Measurements from ENCODE around the gene TJP2.

The TJP2 gene

DNA sequence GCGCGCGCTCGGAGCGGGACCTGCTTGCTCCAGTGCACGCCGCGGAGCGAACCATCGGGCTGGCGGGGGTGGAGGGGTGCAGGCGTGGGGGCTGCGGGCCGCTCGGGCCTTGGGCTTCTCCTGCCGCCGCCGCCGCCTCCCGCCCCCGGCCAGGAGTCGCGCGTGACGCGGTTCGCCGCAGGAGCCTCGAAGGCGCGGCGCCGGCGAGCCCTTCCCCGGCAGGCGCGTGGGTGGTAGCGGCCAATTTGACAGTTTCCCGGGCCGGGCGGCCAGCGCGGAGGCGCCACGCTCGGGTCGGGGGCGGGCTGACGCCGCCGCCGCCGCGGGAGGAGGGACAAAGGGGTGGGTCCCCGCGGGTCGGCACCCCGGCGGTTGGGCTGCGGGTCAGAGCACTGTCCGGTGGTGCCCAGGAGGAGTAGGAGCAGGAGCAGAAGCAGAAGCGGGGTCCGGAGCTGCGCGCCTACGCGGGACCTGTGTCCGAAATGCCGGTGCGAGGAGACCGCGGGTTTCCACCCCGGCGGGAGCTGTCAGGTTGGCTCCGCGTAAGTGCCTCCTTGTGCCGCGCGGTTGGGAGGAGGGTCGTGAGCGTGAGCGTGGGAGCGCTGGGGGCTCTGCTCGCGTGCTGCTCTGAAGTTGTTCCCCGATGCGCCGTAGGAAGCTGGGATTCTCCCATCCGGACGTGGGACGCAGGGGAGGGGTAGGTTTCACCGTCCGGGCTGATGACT is at the start of gene TJP2:
Gene TJP2 (plus strand): TSS at position 387 of the 725 bp plus-strand sequence. CDS start 96 bp downstream, at position 483.
- DNase-seq (ENCODE audit: extremely low read depth in 1 of 2, low read depth in 1 of 2) = no peak

DNA sequence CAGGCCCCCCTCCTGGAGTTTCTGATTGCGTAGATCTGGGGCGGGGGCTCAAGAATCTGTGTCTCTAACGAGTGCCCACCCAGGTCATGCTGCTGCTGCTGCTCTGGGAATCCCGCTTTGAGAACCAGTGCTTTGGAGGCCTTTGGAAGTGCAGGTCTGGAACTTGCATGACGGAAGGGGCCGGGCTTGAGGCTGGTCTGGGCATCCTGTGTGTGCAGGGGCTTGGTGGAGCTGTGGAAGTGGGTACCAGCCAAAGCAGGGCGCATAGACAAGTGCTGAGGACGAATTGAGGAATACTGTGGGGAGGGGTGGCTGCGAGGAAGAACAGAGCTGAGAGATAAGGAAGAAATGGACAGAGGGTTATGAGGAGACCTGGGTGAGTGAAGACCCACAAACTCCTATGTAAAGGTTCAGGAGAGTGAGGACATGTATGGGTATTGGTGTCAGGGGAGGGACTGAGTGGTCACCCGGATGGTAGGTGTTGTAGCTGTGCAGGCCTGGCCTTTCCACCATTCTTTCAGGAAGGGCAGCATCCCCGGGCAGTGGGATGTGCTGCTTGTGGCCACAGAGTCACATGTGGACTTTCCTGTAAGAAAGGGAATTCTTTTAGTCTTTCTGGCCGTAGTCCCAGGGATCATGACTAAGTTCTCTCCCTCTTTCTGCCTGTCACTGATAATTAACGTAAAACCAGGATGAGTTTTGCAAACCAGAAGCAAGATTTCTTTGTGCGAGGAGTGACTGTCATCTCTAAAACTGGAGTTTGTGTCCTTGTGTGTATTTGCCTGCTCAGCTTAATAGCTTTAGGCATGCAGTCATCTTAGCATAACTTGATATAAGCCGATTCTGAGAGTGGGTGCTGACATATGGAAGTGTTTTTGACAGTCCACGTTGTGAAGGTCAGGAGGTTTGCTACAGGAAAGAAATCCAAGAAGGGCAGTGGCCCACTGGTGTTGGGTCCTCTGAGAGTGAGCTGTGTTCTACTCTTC is 43.3 kb upstream of the TJP2 start:
- no peak for DNase-seq (ENCODE audit: extremely low read depth in 1 of 2, low read depth in 1 of 2)

GRCh38 chr9:69131682-69132081 is 42.4 kb upstream of the TJP2 start:
- DNase-seq (ENCODE audit: extremely low read depth in 1 of 2, low read depth in 1 of 2) = no peak

- DNase-seq (ENCODE audit: extremely low read depth in 1 of 2, low read depth in 1 of 2) = no peak
These were observed 41.7 kb upstream of the TJP2 start for GRCh38 chr9:69132361-69132760.

- DNase-seq (ENCODE audit: extremely low read depth in 1 of 2, low read depth in 1 of 2) = no peak
These were observed 39.7 kb upstream of the TJP2 start for GRCh38 chr9:69134412-69134811.

GRCh38 chr9:69136185-69136584 is 37.9 kb upstream of the TJP2 start:
- DNase-seq (ENCODE audit: extremely low read depth in 1 of 2, low read depth in 1 of 2) = no peak

- DNase-seq (ENCODE audit: extremely low read depth in 1 of 2, low read depth in 1 of 2) = no peak
These were observed 37.3 kb upstream of the TJP2 start for GRCh38 chr9:69136779-69137178.

DNA sequence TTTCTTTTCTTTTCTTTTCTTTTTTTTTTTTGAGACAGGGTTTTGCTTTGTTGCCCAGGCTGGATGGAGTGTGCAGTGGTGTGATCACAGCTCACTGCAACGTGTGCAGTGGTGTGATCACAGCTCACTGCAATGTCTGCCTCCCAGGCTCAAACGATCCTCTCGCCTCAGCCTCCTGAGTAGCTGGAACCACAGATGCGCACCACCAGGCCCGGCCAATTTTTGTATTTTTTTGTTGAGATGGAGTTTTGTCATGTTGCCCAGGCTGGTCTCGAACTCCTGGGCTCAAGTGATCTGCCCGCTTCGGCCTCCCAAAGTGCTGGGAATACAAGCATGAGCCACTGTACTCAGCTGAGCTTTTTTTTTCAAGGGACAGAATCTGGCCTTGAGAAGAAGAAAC is 36.8 kb upstream of the TJP2 start:
- no peak for DNase-seq (ENCODE audit: extremely low read depth in 1 of 2, low read depth in 1 of 2)

DNA sequence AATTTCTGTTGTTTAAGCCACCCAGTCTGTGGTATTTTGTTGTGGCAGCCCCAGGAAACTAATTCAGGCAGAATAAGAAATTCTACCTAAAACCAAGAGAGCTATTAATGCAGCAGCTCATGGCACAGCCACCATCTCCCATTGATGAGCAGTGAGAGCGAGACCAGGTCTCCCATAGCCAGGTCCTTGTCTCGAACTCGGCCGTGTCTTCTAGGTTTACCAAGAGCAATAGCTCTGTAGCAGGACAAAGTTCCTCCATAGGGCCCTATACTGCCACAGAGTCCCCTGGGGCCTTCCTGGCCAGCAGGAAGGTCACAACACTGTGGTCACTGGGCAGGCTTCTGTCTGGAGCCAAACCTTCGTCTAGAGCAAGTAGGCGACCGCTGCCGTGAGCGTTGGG is 34.5 kb upstream of the TJP2 start:
- no peak for DNase-seq (ENCODE audit: extremely low read depth in 1 of 2, low read depth in 1 of 2)

- DNase-seq (ENCODE audit: extremely low read depth in 1 of 2, low read depth in 1 of 2) = no peak
These were observed 33.8 kb upstream of the TJP2 start for GRCh38 chr9:69140123-69140735.

DNA sequence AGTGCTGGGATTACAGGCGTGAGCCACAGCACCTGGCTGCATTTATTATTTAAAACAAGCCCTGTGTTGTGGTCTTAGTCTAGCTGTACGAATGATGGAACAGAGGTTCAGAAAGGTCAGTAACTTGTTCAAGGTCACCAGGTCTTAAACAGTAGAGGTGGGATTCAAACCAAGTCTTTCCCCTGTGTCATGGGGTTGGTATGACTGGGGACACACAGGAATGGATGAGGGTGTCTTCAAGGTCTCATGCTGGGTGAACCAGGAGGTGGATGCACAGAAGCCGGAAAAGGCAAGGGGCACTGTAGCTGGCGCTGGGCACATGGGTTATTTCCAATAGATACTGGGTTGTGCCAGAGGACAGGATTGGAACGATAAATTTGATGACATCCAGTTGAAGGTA is 32.2 kb upstream of the TJP2 start:
- no peak for DNase-seq (ENCODE audit: extremely low read depth in 1 of 2, low read depth in 1 of 2)

DNA sequence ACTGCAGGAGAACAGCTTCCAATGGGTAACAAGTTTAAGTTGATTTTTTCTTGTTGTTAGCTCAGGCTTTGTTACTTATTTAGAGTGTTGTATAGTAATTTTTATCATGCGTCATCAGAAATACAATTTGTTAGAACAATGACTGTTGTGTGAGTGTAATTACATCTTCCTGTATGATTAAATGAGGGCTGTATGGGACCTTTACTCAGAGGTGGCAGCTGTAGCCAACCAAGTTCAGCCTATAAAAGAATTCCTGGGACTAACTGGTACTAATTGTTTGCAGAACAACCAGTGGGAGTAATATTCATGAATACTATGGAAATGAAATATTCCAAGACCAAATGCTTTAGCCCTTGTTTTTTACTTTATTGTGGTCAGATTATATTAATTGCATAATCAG is 30.8 kb upstream of the TJP2 start:
- no peak for DNase-seq (ENCODE audit: extremely low read depth in 1 of 2, low read depth in 1 of 2)

GRCh38 chr9:69145144-69145715 is 28.8 kb upstream of the TJP2 start:
- DNase-seq (ENCODE audit: extremely low read depth in 1 of 2, low read depth in 1 of 2) = no peak

DNA sequence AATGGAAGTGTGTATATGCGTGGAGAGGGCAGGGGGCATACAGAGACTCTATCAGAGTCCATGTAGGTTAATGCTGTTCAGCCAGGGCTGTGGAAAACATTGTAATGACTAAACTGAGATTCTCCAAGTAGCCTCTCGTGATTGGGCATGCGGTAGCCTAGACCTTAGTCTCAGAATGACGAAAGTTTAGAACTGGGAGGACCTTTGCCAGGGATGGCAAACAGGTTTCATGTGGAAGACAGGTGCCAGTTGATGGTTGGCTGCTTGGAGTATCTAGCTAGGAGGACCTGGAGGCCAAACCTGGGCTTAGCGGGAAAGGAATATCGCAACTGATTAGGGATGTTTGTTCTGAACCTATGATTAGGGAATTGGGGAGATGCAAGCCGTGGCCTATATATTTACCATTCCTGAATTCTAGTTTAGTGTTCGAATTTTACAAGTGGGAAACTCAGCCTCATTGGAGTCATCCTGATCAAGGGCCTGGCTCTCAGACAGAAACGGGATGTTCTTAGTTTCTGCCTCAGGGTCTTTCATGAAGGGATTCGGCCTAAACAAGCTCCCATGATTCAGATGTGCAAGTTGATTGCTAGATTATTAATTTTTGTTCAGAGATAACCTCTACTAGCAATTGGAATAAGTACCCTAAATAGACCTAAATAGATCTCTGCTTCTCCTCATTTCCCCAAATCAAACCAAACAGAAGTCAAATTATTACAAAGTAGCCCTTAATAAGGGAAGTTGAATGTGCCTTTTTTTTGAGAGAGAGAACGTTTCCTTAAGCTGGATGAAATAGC is 26.8 kb upstream of the TJP2 start:
- no peak for DNase-seq (ENCODE audit: extremely low read depth in 1 of 2, low read depth in 1 of 2)

- DNase-seq (ENCODE audit: extremely low read depth in 1 of 2, low read depth in 1 of 2) = no peak
These were observed 24.7 kb upstream of the TJP2 start for GRCh38 chr9:69149321-69149807.

- no peak for DNase-seq (ENCODE audit: extremely low read depth in 1 of 2, low read depth in 1 of 2)
These were observed 22.6 kb upstream of the TJP2 start for GRCh38 chr9:69151506-69151905.

DNA sequence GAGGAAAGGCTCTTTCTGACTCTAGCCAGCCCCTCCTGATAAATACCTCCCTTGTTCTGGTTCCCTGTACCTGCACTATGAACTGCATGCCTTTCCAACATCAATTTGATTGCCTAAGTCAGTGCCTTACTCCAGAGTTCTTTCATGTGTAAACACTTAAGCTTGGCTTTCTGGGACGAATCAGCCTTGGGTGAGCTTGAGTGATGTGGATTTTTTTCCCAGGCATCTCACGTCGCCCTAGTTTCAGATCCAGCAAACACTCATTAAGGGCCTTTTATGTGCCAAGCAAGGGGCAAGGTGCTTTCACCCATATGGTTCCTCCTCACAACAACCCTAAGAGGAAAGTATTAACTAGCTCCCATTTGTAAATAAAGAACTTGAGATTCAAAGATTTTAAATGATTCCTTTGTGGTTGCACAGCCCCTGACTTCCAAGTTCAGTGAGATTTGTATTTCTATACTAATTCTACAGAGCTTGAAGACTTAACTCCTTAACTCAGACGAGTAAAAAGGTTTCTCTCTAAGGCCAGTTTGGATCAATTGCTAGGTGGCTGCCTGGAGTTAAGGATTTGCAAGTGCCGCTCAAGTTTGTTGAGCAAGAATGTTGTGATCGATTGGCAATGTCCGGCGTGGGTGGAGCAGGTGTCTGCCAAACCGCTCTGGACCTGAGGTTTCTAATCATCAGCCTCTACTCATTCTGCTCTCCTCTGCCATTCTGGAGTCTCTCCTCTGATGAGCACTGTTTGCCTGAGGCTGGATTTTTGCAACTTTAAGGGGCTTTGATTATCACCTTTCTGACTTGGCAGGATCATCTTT is 20.2 kb upstream of the TJP2 start:
- DNase-seq (ENCODE audit: extremely low read depth in 1 of 2, low read depth in 1 of 2) = no peak

GRCh38 chr9:69155341-69156030 is 18.6 kb upstream of the TJP2 start:
- no peak for DNase-seq (ENCODE audit: extremely low read depth in 1 of 2, low read depth in 1 of 2)

All from stimulated activated CD8-positive, alpha-beta memory T cell treated with anti-CD3 and anti-CD28 coated beads, Interleukin-7, amount 100 ng/mL, for 48 hours (primary cell).